GM12878 (cell line): ENCODE measurements around the gene NME7. TPM values are rescaled to one million over a fixed set of nuclear protein-coding genes. Genes with fewer than 3 reads are reported as not detected.

Source experiments
- E4F1 ChIP-seq: fragments of 450-650 bp; IDR thresholded peaks from 2 replicates; pipeline ENCODE4 v1.6.1; 2018; ENCODE audit warnings: borderline replicate concordance, mild to moderate bottlenecking; ENCODE audit not compliant: partially characterized antibody
- EP300 ChIP-seq, 2 experiments: fragments of 150-350 bp in 1 of 2; IDR thresholded peaks; 2 replicates each; pipeline ENCODE4 v1.6.1; 2011 to 2012; ENCODE audit warnings: low read depth in 2 of 2, low read length in 2 of 2, borderline replicate concordance in 1 of 2, improper control_type of control experiment in 1 of 2, inconsistent platforms in 1 of 2; ENCODE audit not compliant: control insufficient read depth in 1 of 2
- GATAD2B ChIP-seq: fragments of 450-650 bp; conservative IDR thresholded peaks from 2 replicates; pipeline ENCODE4 v1.6.1; 2017; ENCODE audit warnings: low read depth, mild to moderate bottlenecking, moderate library complexity
- HDAC6 ChIP-seq: fragments of 200-600 bp; sonication (generic); IDR thresholded peaks from one replicate; pipeline ENCODE4 v1.8.0; 2017; ENCODE audit warnings: antibody characterized with exemption; ENCODE audit not compliant: unreplicated experiment
- KDM1A ChIP-seq: fragments of 200-600 bp; sonication (generic); IDR thresholded peaks from 2 replicates; pipeline ENCODE4 v1.6.1; 2016; ENCODE audit warnings: borderline replicate concordance
- NFYA ChIP-seq: IDR thresholded peaks from 2 replicates; pipeline ENCODE4 v1.6.1; 2011; ENCODE audit warnings: low read depth, mild to moderate bottlenecking, low read length, improper control_type of control experiment, borderline replicate concordance
- RBBP5 ChIP-seq: fragments of 200-600 bp; sonication (generic); conservative IDR thresholded peaks from 2 replicates; pipeline ENCODE4 v1.6.1; 2016
- SREBF1 ChIP-seq: IDR thresholded peaks from 2 replicates; pipeline ENCODE4 v1.6.1; 2012; ENCODE audit warnings: mild to moderate bottlenecking, low read length
- SRF ChIP-seq, 2 experiments: IDR thresholded peaks; 2 replicates each; pipeline ENCODE4 v1.6.1; 2011; ENCODE audit warnings: low read depth in 2 of 2, low read length in 2 of 2, mild to moderate bottlenecking in 1 of 2, moderate library complexity in 1 of 2
- SUZ12 ChIP-seq: fragments of 200-600 bp; sonication (generic); IDR thresholded peaks from one replicate; pipeline ENCODE4 v1.6.1; 2018; ENCODE audit warnings: antibody characterized with exemption, mild to moderate bottlenecking; ENCODE audit not compliant: unreplicated experiment
- USF1 ChIP-seq: IDR thresholded peaks from 2 replicates; pipeline ENCODE4 v1.6.1; 2011; ENCODE audit warnings: borderline replicate concordance, low read depth, mild to moderate bottlenecking, moderate library complexity, mixed read lengths, low read length; ENCODE audit not compliant: insufficient read depth; ENCODE audit errors: extremely low read length
- polyA plus RNA-seq, 11 experiments: library from polyadenylated mRNA; depleted of rRNA in 4 of 11; unstranded in 6 of 11; stranded (reverse) in 5 of 11; fragments of >200 nt; fragmentation: Nextera tagmentation in 4 of 11; fragmentation: Illumina TruSeq in 1 of 11; extraction: Ambion mirVana in 4 of 11; extraction: Trizol in 1 of 11; gene quantifications; 1 replicate in 1 of 11; 2 replicates in 10 of 11; pipeline versions ENCODE4 v1.2.1 to v1.2.3, GENCODE V29; 2011 to 2016; ENCODE audit warnings: inconsistent platforms in 2 of 11, missing spikeins in 2 of 11, low read depth in 1 of 11
- total RNA-seq, 4 experiments: library from RNA; depleted of rRNA in 3 of 4; stranded (reverse); fragments of >200 nt in 3 of 4; fragmentation: Illumina TruSeq in 1 of 4; extraction: Trizol in 1 of 4; gene quantifications; 2 replicates each; pipeline versions ENCODE4 v1.2.1 to v1.2.3, GENCODE V29; 2013 to 2021

Gene NME7
- total and polyA plus RNA-seq, 10 of the 15 experiments (the other 5 are each of a cell fraction or from before 2014, with no cell fraction given) = 1.5 to 15.6 (median 7.2) TPM

- TF ChIP-seq E4F1 = no peak
- TF ChIP-seq SUZ12 = no peak
- TF ChIP-seq SREBF1 = no peak
- TF ChIP-seq SRF (IDR thresholded peaks at IDR 0.05; ENCODE audit: low read depth in 2 of 2, low read length in 2 of 2) = no peak
- TF ChIP-seq KDM1A = no peak
- TF ChIP-seq RBBP5 = no peak
- TF ChIP-seq HDAC6 = no peak
- TF ChIP-seq EP300 (IDR thresholded peaks at IDR 0.05; ENCODE audit: borderline replicate concordance in 1 of 2, control insufficient read depth in 1 of 2, low read depth in 2 of 2, low read length in 2 of 2) = no peak
- TF ChIP-seq NFYA = no peak
- no peak for TF ChIP-seq GATAD2B
- no peak for TF ChIP-seq USF1
- TF ChIP-seq, all 136 proteins: peak for 0
These were observed 267.4 kb downstream of the NME7 start (continued) for GRCh38 chr1:169100208-169100607.
